DMS153 (cell line): ENCODE results near the gene GALNS.

Experiments
- DNase-seq: peaks from one replicate; lab custom pipeline; 2025; lab: John Stamatoyannopoulos, UW

Gene GALNS

GRCh38 chr16:88816736-88817535 lies 39.8 kb downstream of the GALNS start:
- DNase-seq: no peak

GRCh38 chr16:88815901-88816589 lies 40.7 kb downstream of the GALNS start:
- DNase-seq: no peak

GRCh38 chr16:88815227-88815626 lies 41.5 kb downstream of the GALNS start:
- DNase-seq: no peak

GRCh38 chr16:88814144-88814502 lies 42.6 kb downstream of the GALNS start:
- DNase-seq: no peak

GRCh38 chr16:88813269-88814143 lies 43.2 kb downstream of the GALNS start:
- DNase-seq: no peak

GRCh38 chr16:88812513-88813268 lies 44.1 kb downstream of the GALNS start:
- DNase-seq: no peak

GRCh38 chr16:88811769-88812512 lies 44.8 kb downstream of the GALNS start, which contains the start of gene APRT:
Gene APRT (minus strand): TSS chr16:88811928. CDS start chr16:88811899, 29 bp downstream.
- peak; percentile 82 for DNase-seq

- DNase-seq: peak; percentile 50
Measured at GRCh38 chr16:88810912-88811768, 45.6 kb downstream of the GALNS start.

GRCh38 chr16:88810166-88810911 lies 46.4 kb downstream of the GALNS start:
- DNase-seq: no peak

- no peak for DNase-seq
Measured at GRCh38 chr16:88809676-88810165, 47.0 kb downstream of the GALNS start.

- no peak for DNase-seq
Measured at GRCh38 chr16:88809068-88809675, 47.6 kb downstream of the GALNS start.

GRCh38 chr16:88807626-88808453 lies 48.9 kb downstream of the GALNS start:
- no peak for DNase-seq

GRCh38 chr16:88807142-88807625 lies 49.6 kb downstream of the GALNS start:
- no peak for DNase-seq

- no peak for DNase-seq
Measured at GRCh38 chr16:88806491-88807111, 50.1 kb downstream of the GALNS start.

- DNase-seq: no peak
Measured at GRCh38 chr16:88805887-88806393, 50.8 kb downstream of the GALNS start.

GRCh38 chr16:88805340-88805715 lies 51.4 kb downstream of the GALNS start:
- DNase-seq: no peak
